ENCODE data around the gene AZU1.
A peak's percentile ranks its signal among the peaks of the same experiment; 100 is the strongest.

AZU1 gene

DNA sequence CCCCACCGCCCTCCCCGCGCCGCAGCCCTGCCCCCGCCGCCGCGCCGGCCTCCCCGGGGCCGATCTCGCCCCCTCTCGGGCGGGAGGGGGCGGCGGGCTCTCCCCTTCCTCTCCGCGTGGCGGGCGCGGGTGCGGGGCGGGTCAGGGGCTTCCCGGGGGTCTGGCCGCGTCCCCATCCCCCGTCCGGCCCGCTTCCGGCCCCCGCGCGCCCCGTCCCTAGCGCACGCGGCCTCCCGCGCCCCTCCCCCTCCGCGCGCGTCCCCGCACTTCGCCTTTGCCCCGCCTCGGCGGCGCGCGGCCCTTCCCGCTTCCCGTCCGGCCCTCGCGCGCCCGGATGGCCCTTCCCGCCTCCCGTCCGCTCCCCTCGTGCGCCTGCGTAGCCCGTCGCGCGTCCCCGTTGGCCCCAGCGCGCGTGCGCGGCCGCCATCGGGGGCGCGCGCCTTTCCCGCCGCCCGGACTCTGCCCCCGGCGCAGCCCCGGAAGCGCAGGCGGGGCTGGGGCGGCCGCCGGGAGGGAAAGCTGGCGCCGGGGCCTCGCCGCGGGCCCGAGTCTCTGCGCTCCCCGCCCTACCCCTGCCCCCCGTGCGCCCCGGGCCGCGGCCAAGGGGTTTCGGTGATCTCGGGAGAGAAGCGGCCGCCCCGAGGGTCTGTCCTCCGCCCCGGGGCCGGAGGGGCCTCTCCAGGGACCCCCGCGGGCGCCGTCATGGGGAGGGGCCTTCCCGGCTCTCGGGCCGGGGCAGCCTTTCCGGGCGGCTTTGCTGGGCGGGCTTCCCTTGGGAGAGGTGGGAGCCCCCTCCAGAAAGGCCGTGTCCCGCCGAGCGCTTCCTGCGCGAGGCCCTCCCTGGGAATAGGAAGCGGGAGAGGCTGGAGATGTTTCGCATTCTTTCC lies 29.9 kb upstream of the AZU1 start:
- DNase-seq (ENCODE audit: low spot score) (peak; percentile 79), FAIRE-seq (no peak)

DNA sequence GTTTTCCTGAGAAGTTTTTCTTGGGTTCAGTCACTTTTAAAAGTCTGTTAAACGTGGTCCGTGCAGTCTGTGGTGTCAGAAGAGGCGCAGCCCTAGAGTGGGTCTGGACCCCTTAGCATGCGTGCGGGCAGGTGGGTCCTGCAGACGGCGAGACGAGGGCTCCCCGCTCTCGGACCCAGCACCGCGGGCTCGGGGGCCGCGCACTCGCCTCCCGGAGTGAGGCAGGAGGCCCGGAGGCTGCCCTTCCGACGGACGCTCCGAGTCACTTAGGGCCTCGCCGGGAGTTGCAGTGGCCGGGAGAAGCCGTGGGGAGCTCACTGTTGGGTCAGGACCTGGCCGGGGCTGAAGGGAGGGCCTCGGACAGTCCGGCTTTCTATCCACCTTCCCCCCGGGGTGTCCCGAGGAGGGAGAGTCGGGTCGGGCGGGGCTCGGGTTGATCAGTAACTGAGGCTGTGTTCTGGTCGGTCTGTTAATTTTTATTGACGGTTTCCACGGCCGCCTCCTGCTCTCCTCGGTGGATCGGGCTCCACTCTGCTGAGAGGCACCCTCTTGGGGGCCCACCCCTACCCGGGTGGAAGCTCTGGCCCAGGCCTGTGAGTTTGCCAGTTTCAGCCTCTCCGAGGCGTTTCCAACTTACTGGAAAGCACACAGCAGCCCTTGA lies 29.1 kb upstream of the AZU1 start:
- FAIRE-seq (no peak), DNase-seq (ENCODE audit: low spot score) (peak; percentile 52)

- peak; percentile 30 for DNase-seq (ENCODE audit: low spot score)
- no peak for FAIRE-seq
These were observed 28.4 kb upstream of the AZU1 start for GRCh38 chr19:799076-799881.

GRCh38 chr19:800360-801029 lies 27.1 kb upstream of the AZU1 start:
- FAIRE-seq, result no peak
- no peak for DNase-seq (ENCODE audit: low spot score)

GRCh38 chr19:801030-801860 lies 26.4 kb upstream of the AZU1 start:
- DNase-seq (ENCODE audit: low spot score) (no peak), FAIRE-seq (no peak)

DNA sequence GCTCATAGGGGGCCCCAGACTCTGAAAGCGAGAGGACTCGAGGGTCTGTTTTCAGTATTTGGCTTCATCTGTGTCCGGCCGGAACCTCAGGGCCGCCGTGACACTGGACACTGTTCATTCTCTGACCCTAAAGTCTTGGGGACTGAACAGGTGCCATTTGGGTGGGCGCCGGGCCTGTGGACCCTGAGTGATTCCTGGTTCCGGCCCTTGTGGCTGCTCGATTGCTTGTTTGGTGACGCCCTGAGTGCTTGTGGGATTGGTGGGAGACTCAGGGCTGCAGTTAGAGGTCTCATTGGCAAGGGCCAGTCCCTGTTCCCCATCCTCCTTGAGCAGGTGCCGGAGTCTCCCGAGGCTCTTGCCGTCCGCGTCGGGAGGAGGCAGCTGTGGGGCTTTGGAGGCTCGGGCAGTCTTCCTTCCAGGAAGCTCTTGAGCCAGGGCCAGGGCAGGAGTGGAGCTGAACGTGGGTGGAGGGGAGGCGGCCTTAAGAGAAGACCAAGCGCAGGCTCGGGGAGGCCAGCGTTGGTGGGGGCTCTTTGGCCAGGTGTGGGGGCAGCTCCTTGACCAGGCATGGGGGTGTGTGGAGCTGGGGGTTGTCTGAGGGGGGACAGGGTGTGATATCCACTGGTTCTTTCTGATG lies 25.7 kb upstream of the AZU1 start:
- FAIRE-seq (no peak), DNase-seq (ENCODE audit: low spot score) (no peak)

DNA sequence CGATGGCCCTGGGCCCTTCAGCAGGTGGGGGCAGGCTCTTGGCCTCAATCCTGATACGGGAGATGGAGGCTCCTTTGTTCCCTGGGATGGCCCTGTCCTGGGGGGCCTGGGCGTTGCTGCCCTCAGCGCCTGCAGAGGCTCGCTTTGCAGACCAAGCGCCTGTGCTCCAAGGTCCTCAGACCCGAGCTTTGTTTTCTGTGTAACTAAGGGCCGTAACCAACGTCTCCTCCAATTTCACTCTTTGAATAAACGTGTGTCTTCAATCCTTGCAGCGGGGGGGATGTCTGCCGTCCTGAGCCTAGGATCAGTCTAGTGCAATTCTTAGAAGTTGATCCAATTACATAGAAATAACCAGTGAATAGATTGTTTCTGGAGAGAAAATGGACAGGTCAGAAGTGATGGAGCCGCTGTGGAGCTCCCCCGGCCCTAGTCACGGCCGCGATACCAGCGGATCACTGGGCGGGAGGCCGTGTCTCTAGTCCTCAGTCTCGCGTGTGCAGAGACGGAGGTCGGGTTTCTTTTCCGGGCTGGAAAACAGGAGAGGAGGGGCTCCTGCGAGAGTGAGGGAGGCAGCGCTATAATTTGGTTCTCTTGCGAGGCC lies 25.0 kb upstream of the AZU1 start:
- FAIRE-seq (no peak), DNase-seq (ENCODE audit: low spot score) (no peak)

DNA sequence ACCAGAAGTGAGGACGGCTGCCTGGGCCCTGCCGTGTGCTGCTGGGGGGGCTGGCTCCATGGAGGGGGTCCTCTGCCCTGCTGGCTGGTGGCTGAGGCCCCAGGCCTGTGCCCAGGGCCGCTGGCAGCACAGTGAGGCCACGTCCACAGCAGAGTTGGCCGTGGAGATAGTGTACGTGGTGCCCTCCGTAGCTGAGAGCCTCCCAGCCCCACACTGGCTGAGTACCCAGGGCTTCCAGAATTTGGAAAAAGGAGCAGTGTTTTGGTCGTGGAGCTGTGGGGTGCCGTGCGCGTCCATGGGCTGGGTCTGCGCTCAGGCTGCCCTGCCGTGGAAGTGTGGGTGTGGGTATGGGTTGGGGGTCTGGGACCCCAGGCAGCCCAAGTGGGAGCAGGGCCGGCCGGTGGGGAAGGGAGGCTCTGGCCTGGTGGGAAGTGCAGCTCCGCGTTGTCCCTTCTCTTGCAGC lies 24.5 kb upstream of the AZU1 start:
- DNase-seq (ENCODE audit: low spot score), result no peak
- FAIRE-seq, result no peak

DNA sequence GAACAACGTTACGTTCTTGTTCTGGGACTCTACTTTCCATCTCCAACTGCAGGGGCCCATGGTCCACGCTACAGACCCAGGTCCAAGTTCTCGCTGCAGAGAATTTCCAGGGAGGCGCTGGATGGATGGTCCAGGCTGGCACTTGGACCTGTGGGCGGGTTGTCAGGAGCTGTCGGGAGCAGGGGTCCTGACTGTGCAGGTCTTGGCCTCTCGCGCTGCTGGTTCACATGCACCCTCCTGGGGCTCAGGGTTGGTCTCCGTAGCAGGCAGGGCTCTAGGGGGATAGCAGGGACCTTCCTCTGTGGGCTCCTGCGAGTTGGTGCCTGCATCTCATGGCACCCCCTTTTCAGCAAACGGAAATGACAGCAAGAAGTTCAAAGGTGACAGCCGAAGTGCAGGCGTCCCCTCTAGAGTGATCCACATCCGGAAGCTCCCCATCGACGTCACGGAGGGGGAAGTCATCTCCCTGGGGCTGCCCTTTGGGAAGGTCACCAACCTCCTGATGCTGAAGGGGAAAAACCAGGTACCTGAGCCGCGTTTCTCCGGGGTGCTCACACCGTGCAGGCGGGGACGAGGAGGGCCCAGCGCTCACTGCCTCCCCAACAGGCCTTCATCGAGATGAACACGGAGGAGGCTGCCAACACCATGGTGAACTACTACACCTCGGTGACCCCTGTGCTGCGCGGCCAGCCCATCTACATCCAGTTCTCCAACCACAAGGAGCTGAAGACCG lies 23.8 kb upstream of the AZU1 start:
- no peak for FAIRE-seq
- DNase-seq (ENCODE audit: low spot score), result no peak

DNA sequence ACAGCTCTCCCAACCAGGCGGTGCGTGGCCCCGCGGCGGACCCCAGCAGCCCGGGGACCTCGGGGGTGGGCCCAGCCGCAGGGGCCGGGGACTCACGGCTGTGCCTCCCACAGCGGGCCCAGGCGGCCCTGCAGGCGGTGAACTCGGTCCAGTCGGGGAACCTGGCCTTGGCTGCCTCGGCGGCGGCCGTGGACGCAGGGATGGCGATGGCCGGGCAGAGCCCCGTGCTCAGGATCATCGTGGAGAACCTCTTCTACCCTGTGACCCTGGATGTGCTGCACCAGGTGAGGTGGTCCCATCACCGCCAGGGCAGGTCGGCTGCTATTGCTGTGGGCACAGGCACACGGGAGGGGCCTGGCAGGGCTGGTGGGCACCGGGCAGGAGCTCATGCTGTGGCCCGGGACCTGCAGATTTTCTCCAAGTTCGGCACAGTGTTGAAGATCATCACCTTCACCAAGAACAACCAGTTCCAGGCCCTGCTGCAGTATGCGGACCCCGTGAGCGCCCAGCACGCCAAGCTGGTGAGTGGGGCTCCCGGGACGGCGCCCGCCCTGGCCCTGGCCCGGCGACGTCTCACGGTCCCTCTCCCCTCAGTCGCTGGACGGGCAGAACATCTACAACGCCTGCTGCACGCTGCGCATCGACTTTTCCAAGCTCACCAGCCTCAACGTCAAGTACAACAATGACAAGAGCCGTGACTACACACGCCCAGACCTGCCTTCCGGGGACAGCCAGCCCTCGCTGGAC lies 23.0 kb upstream of the AZU1 start:
- DNase-seq (ENCODE audit: low spot score) (no peak), FAIRE-seq (no peak)

- FAIRE-seq (no peak), DNase-seq (ENCODE audit: low spot score) (no peak)
These were observed 22.5 kb upstream of the AZU1 start for GRCh38 chr19:805166-805551.

- DNase-seq (ENCODE audit: low spot score) (no peak), FAIRE-seq (no peak)
These were observed 21.8 kb upstream of the AZU1 start for GRCh38 chr19:805600-806550.

- DNase-seq (ENCODE audit: low spot score) (no peak), FAIRE-seq (no peak)
These were observed 20.7 kb upstream of the AZU1 start for GRCh38 chr19:806815-807421.

DNA sequence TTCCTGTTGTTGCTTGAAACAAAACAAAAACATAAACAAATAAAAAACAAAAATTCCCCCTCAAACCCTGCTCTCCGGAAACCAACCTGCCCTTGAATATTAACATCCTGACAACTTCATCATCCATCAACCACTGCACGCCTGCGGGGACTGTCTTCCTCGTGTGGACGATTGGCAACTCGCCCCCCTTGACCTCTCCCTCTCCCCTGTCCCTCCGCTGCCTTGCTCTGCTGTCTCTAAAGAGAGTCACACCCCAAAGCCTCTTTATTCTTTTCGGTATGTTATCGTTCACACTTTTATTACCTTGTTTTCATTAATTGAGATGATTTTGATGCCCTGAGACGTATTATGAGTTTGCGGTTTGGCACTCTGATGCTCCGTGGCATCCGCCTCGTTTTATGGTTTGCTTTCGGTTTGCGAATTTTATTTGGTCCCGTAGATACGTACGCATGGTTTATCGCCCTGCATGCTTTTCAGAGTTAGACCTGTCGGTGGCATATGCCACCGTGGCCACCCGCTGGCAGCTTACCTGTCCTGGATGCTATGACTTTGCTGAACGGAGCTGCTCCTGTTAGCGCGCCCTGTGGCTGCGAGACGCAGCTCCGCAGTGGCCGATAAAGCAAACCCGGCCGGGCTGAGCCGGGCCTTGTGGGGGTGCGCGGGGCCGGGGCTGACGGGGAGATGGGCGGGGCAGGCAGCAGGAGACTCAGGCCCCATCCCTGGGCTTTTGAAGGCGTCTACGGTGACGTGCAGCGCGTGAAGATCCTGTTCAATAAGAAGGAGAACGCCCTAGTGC lies 19.8 kb upstream of the AZU1 start:
- FAIRE-seq, result no peak
- DNase-seq (ENCODE audit: low spot score), result no peak

GRCh38 chr19:808423-808775 lies 19.2 kb upstream of the AZU1 start:
- FAIRE-seq, result no peak
- no peak for DNase-seq (ENCODE audit: low spot score)

Measured in RCC 7860 (cell line).